Skeletal muscle satellite cell (primary cell): Measurements from ENCODE around the gene COL13A1.

Source experiments
- H3K27me3 ChIP-seq: 2 replicates; pipeline ENCODE4 v1.7.0; 2013; ENCODE audit warnings: low read length; ENCODE audit not compliant: control insufficient read depth, insufficient read depth
- H3K36me3 ChIP-seq: 2 replicates; pipeline ENCODE4 v1.7.0; 2013; ENCODE audit warnings: mild to moderate bottlenecking, control low read depth, low read length; ENCODE audit not compliant: insufficient read depth
- H3K4me1 ChIP-seq: 2 replicates; pipeline ENCODE4 v1.7.0; 2013; ENCODE audit warnings: low read length; ENCODE audit not compliant: control insufficient read depth, insufficient read depth
- H3K4me2 ChIP-seq: 2 replicates; pipeline ENCODE4 v1.7.0; 2013; ENCODE audit warnings: mild to moderate bottlenecking, low read length
- H3K4me3 ChIP-seq: 2 replicates; pipeline ENCODE4 v1.7.0; 2013; ENCODE audit warnings: low read length
- H3K9ac ChIP-seq: 2 replicates; pipeline ENCODE4 v1.7.0; 2013; ENCODE audit warnings: mild to moderate bottlenecking, low read depth, low read length, moderate library complexity
- H3K9me3 ChIP-seq: replicated peaks from 2 replicates; pipeline ENCODE4 v1.7.0; 2013; ENCODE audit warnings: mild to moderate bottlenecking, control low read depth, low read length

The COL13A1 gene

GRCh38 chr10:69968830-69969229 lies 167.1 kb downstream of the COL13A1 start:
- H3K9ac ChIP-seq = no peak overlapping the region
- H3K27me3 ChIP-seq = peaks cover 88% of the 10 kb centered on the region
- no peaks in the 10 kb centered on the region for H3K36me3 ChIP-seq
- no peak overlapping the region for H3K4me2 ChIP-seq
- H3K4me3 ChIP-seq = no peak overlapping the region
- no peaks in the 10 kb centered on the region for H3K9me3 ChIP-seq
- H3K4me1 ChIP-seq = peaks cover 5% of the 10 kb centered on the region

GRCh38 chr10:69969977-69970376 lies 168.3 kb downstream of the COL13A1 start:
- Histone ChIP-seq H3K4me1 (peaks cover 8% of the 10 kb centered on the region), H3K36me3 (no peaks in the 10 kb centered on the region), H3K4me2 (no peak overlapping the region), H3K4me3 (no peak overlapping the region), H3K9ac (no peak overlapping the region), H3K9me3 (no peaks in the 10 kb centered on the region), H3K27me3 (peaks cover 79% of the 10 kb centered on the region)

- no peak overlapping the region for H3K9ac ChIP-seq
- H3K4me1 ChIP-seq = peaks cover 14% of the 10 kb centered on the region
- no peak overlapping the region for H3K4me3 ChIP-seq
- H3K9me3 ChIP-seq = no peaks in the 10 kb centered on the region
- no peak overlapping the region for H3K4me2 ChIP-seq
- no peaks in the 10 kb centered on the region for H3K36me3 ChIP-seq
- H3K27me3 ChIP-seq = peaks cover 77% of the 10 kb centered on the region
These were observed 171.3 kb downstream of the COL13A1 start for GRCh38 chr10:69972981-69973397.

GRCh38 chr10:69973678-69974077 lies 172.0 kb downstream of the COL13A1 start:
- Histone ChIP-seq H3K36me3 (no peaks in the 10 kb centered on the region), H3K27me3 (peaks cover 72% of the 10 kb centered on the region), H3K4me3 (no peak overlapping the region), H3K4me2 (no peak overlapping the region), H3K4me1 (peaks cover 14% of the 10 kb centered on the region), H3K9ac (no peak overlapping the region), H3K9me3 (no peaks in the 10 kb centered on the region)

- no peak overlapping the region for H3K4me2 ChIP-seq
- no peak overlapping the region for H3K9ac ChIP-seq
- H3K4me1 ChIP-seq = peaks cover 14% of the 10 kb centered on the region
- no peaks in the 10 kb centered on the region for H3K9me3 ChIP-seq
- H3K4me3 ChIP-seq = no peak overlapping the region
- peaks cover 70% of the 10 kb centered on the region for H3K27me3 ChIP-seq
- H3K36me3 ChIP-seq = no peaks in the 10 kb centered on the region
These were observed 172.9 kb downstream of the COL13A1 start for GRCh38 chr10:69974551-69975155.

GRCh38 chr10:69976795-69977546 lies 175.3 kb downstream of the COL13A1 start:
- peaks cover 66% of the 10 kb centered on the region for H3K27me3 ChIP-seq

GRCh38 chr10:69979174-69979573 lies 177.5 kb downstream of the COL13A1 start:
- H3K4me1 ChIP-seq = peaks cover 9% of the 10 kb centered on the region
- no peak overlapping the region for H3K4me3 ChIP-seq
- H3K4me2 ChIP-seq = no peak overlapping the region
- no peaks in the 10 kb centered on the region for H3K36me3 ChIP-seq
- no peak overlapping the region for H3K9ac ChIP-seq
- peaks cover 60% of the 10 kb centered on the region for H3K27me3 ChIP-seq
- H3K9me3 ChIP-seq = no peaks in the 10 kb centered on the region

More at GRCh38 chr10:69976795-69977546, 175.3 kb downstream of the COL13A1 start:
- Histone ChIP-seq H3K9me3 (no peaks in the 10 kb centered on the region), H3K4me2 (no peak overlapping the region), H3K36me3 (no peaks in the 10 kb centered on the region), H3K4me3 (no peak overlapping the region), H3K9ac (no peak overlapping the region), H3K4me1 (peaks cover 14% of the 10 kb centered on the region)

- no peak overlapping the region for H3K4me2 ChIP-seq
- H3K27me3 ChIP-seq = peaks cover 65% of the 10 kb centered on the region
- peaks cover 6% of the 10 kb centered on the region for H3K4me1 ChIP-seq
- no peak overlapping the region for H3K9ac ChIP-seq
- H3K9me3 ChIP-seq = no peaks in the 10 kb centered on the region
- no peak overlapping the region for H3K4me3 ChIP-seq
- H3K36me3 ChIP-seq = no peaks in the 10 kb centered on the region
These were observed 179.0 kb downstream of the COL13A1 start for GRCh38 chr10:69980672-69981071.

GRCh38 chr10:69988094-69988493 lies 186.4 kb downstream of the COL13A1 start:
- Histone ChIP-seq H3K4me1 (peaks cover 4% of the 10 kb centered on the region), H3K4me3 (no peak overlapping the region), H3K9me3 (no peaks in the 10 kb centered on the region), H3K4me2 (no peak overlapping the region), H3K9ac (no peak overlapping the region), H3K27me3 (peaks cover 66% of the 10 kb centered on the region), H3K36me3 (no peaks in the 10 kb centered on the region)

GRCh38 chr10:69991151-69991550 lies 189.4 kb downstream of the COL13A1 start:
- no peaks in the 10 kb centered on the region for H3K36me3 ChIP-seq
- no peak overlapping the region for H3K4me3 ChIP-seq
- peaks cover 4% of the 10 kb centered on the region for H3K4me1 ChIP-seq
- H3K27me3 ChIP-seq = peaks cover 52% of the 10 kb centered on the region
- no peak overlapping the region for H3K4me2 ChIP-seq
- H3K9me3 ChIP-seq = no peaks in the 10 kb centered on the region
- H3K9ac ChIP-seq = no peak overlapping the region

- H3K9me3 ChIP-seq = no peaks in the 10 kb centered on the region
- no peak overlapping the region for H3K4me2 ChIP-seq
- H3K4me1 ChIP-seq = no peaks in the 10 kb centered on the region
- H3K4me3 ChIP-seq = no peak overlapping the region
- peaks cover 47% of the 10 kb centered on the region for H3K27me3 ChIP-seq
- no peaks in the 10 kb centered on the region for H3K36me3 ChIP-seq
- H3K9ac ChIP-seq = no peak overlapping the region
These were observed 192.6 kb downstream of the COL13A1 start for GRCh38 chr10:69994262-69994661.

GRCh38 chr10:69996611-69997010 lies 194.9 kb downstream of the COL13A1 start:
- no peak overlapping the region for H3K4me3 ChIP-seq
- no peak overlapping the region for H3K4me2 ChIP-seq
- H3K9me3 ChIP-seq = no peaks in the 10 kb centered on the region
- H3K9ac ChIP-seq = no peak overlapping the region
- no peaks in the 10 kb centered on the region for H3K36me3 ChIP-seq
- H3K27me3 ChIP-seq = peaks cover 29% of the 10 kb centered on the region
- H3K4me1 ChIP-seq = no peaks in the 10 kb centered on the region
